Smooth muscle cell (in vitro differentiated cells): ENCODE data around the gene HOXA3. TPM values are rescaled to one million over a fixed set of nuclear protein-coding genes. Genes with fewer than 3 reads are reported as not detected.

Source experiments
- DNase-seq: peaks from one replicate; lab custom pipeline; 2025; ENCODE audit not compliant: unreplicated experiment; lab: John Stamatoyannopoulos, UW
- H2AFZ ChIP-seq: fragments of 200-600 bp; sonication (generic); 2 replicates; pipeline ENCODE4 v1.6.0; 2016; ENCODE audit warnings: antibody characterized with exemption, low read depth, mild to moderate bottlenecking
- H3F3A ChIP-seq: fragments of 200-600 bp; sonication (generic); 2 replicates; pipeline ENCODE4 v1.6.0; 2017; ENCODE audit warnings: antibody characterized with exemption, low read depth
- H3K27ac ChIP-seq: fragments of 200-600 bp; sonication (generic); 2 replicates; pipeline ENCODE4 v1.5.1; 2016; ENCODE audit warnings: low read depth, mild to moderate bottlenecking
- H3K27me3 ChIP-seq: fragments of 200-600 bp; sonication (generic); 2 replicates; pipeline ENCODE4 v1.6.1; 2016; ENCODE audit warnings: low read depth, mild to moderate bottlenecking
- H3K36me3 ChIP-seq: fragments of 200-600 bp; sonication (generic); 2 replicates; pipeline ENCODE4 v1.5.1; 2016; ENCODE audit warnings: low read depth
- H3K4me1 ChIP-seq: fragments of 200-600 bp; sonication (generic); 2 replicates; pipeline ENCODE4 v1.5.1; 2016; ENCODE audit warnings: low read depth
- H3K4me2 ChIP-seq: fragments of 200-600 bp; sonication (generic); 2 replicates; pipeline ENCODE4 v1.6.0; 2016; ENCODE audit warnings: mild to moderate bottlenecking
- H3K4me3 ChIP-seq: fragments of 200-600 bp; sonication (generic); 2 replicates; pipeline ENCODE4 v1.5.1; 2016; ENCODE audit warnings: mild to moderate bottlenecking
- H3K79me2 ChIP-seq: fragments of 200-600 bp; sonication (generic); 2 replicates; pipeline ENCODE4 v1.6.0; 2016; ENCODE audit warnings: low read depth, mild to moderate bottlenecking
- H3K9ac ChIP-seq: fragments of 200-600 bp; sonication (generic); 2 replicates; pipeline ENCODE4 v1.6.0; 2016; ENCODE audit warnings: low read depth
- H3K9me3 ChIP-seq: fragments of 200-600 bp; sonication (generic); replicated peaks from 2 replicates; pipeline ENCODE4 v1.5.1; 2016; ENCODE audit warnings: low read depth
- H4K20me1 ChIP-seq: fragments of 200-600 bp; sonication (generic); 2 replicates; pipeline ENCODE4 v1.6.0; 2016; ENCODE audit warnings: low read depth
- WGBS: methylation state at CpG from one replicate; pipeline ENCODE4 v1.1.7; 2016; ENCODE audit warnings: low lambda C conversion rate; 5-methylcytosine and 5-hydroxymethylcytosine counted together
- microRNA counts: library from miRNA; unstranded; fragments of <30 nt; microRNA quantifications from one replicate; lab custom pipeline; 2016
- microRNA-seq: library from miRNA; unstranded; fragments of <30 nt; microRNA quantifications from one replicate; pipeline ENCODE4, GENCODE V29; 2016; ENCODE audit warnings: borderline number of aligned reads
- polyA plus RNA-seq: library from polyadenylated mRNA; unstranded; fragments of >200 nt; fragmentation: Nextera tagmentation; extraction: Ambion mirVana; gene quantifications from 2 replicates; pipeline ENCODE4 v1.2.1, GENCODE V29; 2016
- small RNA-seq: library from RNA; depleted of rRNA; stranded (forward); fragments of <200 nt; gene quantifications from one replicate; pipeline ENCODE3, GENCODE V24; 2014
- total RNA-seq: library from RNA; depleted of rRNA; stranded (reverse); fragments of >200 nt; gene quantifications from 2 replicates; pipeline ENCODE4 v1.2.3, GENCODE V29; 2014
- TF ChIP-seq, protein P1 (sequence below): fragments of 200-600 bp; sonication (generic); IDR thresholded peaks from 2 replicates; pipeline ENCODE4 v1.5.1; 2017; ENCODE audit warnings: borderline replicate concordance, mild to moderate bottlenecking, antibody characterized with exemption; ENCODE audit not compliant: insufficient read depth, poor library complexity, severe bottlenecking

The HOXA3 gene
- total and polyA plus RNA-seq, 2 experiments from 2014 or later, result 0.13 to 0.31 TPM

DNA sequence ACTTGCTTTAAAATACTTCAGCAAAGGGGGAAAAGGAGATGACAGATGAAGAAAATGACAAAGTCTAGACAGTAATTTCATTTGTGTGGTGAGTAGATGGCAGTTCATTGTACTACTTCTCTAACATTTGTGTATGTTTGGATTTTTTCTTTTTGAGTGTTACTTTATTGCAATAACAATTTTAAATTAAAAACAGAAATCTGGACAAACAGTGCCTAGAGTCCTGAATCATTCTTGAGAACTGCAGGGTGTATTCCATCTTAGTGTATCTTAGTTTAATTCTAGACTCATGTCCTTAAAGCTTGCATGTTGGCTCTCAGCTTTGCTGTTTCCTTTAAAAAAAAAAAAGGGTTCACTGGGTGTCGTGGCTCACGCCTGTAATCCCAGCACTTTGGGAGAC is 87.7 kb downstream of the HOXA3 start:
- H3K4me2 ChIP-seq, result no peak overlapping the region
- H3K9ac ChIP-seq, result no peak overlapping the region
- no peaks in the 10 kb centered on the region for H3K4me1 ChIP-seq
- no peaks in the 10 kb centered on the region for H3F3A ChIP-seq
- H3K9me3 ChIP-seq, result no peaks in the 10 kb centered on the region
- WGBS, result 96% methylated on average over 2 of the region's 2 CpGs
- no peaks in the 10 kb centered on the region for H4K20me1 ChIP-seq
- H2AFZ ChIP-seq, result no peak overlapping the region
- no peak overlapping the region for H3K4me3 ChIP-seq
- H3K27me3 ChIP-seq, result peaks cover 8% of the 10 kb centered on the region
- H3K27ac ChIP-seq, result no peak overlapping the region
- TF ChIP-seq, protein P1, sequence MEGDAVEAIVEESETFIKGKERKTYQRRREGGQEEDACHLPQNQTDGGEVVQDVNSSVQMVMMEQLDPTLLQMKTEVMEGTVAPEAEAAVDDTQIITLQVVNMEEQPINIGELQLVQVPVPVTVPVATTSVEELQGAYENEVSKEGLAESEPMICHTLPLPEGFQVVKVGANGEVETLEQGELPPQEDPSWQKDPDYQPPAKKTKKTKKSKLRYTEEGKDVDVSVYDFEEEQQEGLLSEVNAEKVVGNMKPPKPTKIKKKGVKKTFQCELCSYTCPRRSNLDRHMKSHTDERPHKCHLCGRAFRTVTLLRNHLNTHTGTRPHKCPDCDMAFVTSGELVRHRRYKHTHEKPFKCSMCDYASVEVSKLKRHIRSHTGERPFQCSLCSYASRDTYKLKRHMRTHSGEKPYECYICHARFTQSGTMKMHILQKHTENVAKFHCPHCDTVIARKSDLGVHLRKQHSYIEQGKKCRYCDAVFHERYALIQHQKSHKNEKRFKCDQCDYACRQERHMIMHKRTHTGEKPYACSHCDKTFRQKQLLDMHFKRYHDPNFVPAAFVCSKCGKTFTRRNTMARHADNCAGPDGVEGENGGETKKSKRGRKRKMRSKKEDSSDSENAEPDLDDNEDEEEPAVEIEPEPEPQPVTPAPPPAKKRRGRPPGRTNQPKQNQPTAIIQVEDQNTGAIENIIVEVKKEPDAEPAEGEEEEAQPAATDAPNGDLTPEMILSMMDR, result no peak
- no peaks in the 10 kb centered on the region for H3K36me3 ChIP-seq
- H3K79me2 ChIP-seq, result no peaks in the 10 kb centered on the region
- no peak for DNase-seq

DNA sequence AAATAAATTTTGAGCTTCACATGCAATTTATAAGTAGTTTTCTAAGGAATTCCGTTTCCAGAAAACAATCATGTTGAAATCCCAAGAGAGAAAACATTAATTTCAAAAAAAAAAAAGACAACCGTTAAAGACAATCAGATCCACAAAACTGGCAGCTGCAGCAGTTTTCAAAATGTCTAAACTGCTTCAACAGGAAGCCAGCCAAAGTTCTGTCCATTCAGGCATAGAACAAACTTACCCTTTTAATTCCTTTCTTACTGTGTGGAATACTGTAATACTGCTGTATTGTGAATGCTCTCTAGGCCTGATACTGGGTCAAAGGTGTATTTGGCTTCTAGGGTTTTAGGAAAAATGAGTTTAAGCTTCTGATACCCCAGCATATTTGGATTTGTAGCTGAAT is 88.2 kb downstream of the HOXA3 start:
- Histone ChIP-seq H3K4me2 (no peak overlapping the region), H3K9me3 (no peaks in the 10 kb centered on the region), H3K4me1 (no peaks in the 10 kb centered on the region), H3K36me3 (no peaks in the 10 kb centered on the region), H4K20me1 (no peaks in the 10 kb centered on the region), H3K27ac (no peak overlapping the region), H3K27me3 (peaks cover 13% of the 10 kb centered on the region), H3K4me3 (no peak overlapping the region), H3K79me2 (no peaks in the 10 kb centered on the region), H3K9ac (no peak overlapping the region), H2AFZ (no peak overlapping the region), H3F3A (no peaks in the 10 kb centered on the region)
- WGBS, result 85% methylated on average over 2 of the region's 2 CpGs
- no peak for DNase-seq
- TF ChIP-seq, protein P1, result no peak

GRCh38 chr7:27062946-27063345 is 89.4 kb downstream of the HOXA3 start:
- H3K4me2 ChIP-seq, result no peak overlapping the region
- H3K36me3 ChIP-seq, result no peaks in the 10 kb centered on the region
- H3F3A ChIP-seq, result no peaks in the 10 kb centered on the region
- H3K27me3 ChIP-seq, result peaks cover 14% of the 10 kb centered on the region
- H3K9me3 ChIP-seq, result no peaks in the 10 kb centered on the region
- no peak overlapping the region for H2AFZ ChIP-seq
- 95% methylated on average over 4 of the region's 4 CpGs for WGBS
- no peaks in the 10 kb centered on the region for H3K4me1 ChIP-seq
- no peak overlapping the region for H3K4me3 ChIP-seq
- no peak overlapping the region for H3K9ac ChIP-seq
- TF ChIP-seq, protein P1, result no peak
- H3K79me2 ChIP-seq, result no peaks in the 10 kb centered on the region
- no peak overlapping the region for H3K27ac ChIP-seq
- DNase-seq, result no peak
- no peaks in the 10 kb centered on the region for H4K20me1 ChIP-seq

MicroRNAs within 50 kb of the gene (microRNA counts, 767-probe panel; counts per million panel counts)
- microRNA hsa-miR-196b-5p (lab: Ali Mortazavi, UCI), result 8,928 counts per million, percentile 68 among the panel's probes with 10 or more counts

Small RNAs within 50 kb of the gene (microRNA-seq; reads per million reads assigned to microRNA genes)
- 18,111 reads per million, percentile 96 among the genes with 10 or more reads in this experiment for gene MIR196B

Small RNAs within 50 kb of the gene (small RNA-seq; reads per million reads assigned to genes)
- gene AC004080.5, result not detected
- gene RF01977, result not detected
- not detected for gene RF02140
- gene RF02141, result not detected

Other genes with a start within 250 kb of the HOXA3 start
- gene HOXA1, start 56.6 kb downstream of the HOXA3 start, total RNA-seq, result 0.40 TPM in 1 of 2 replicates, not detected in the other
- not detected in 2 replicates for gene HOXA1, start 56.6 kb downstream of the HOXA3 start, polyA plus RNA-seq
- not detected in 2 replicates for gene HOXA2, start 49.9 kb downstream of the HOXA3 start, total RNA-seq
- gene HOXA2, start 49.9 kb downstream of the HOXA3 start, polyA plus RNA-seq, result not detected in 2 replicates
- gene HOXA4, start 21.8 kb downstream of the HOXA3 start, total RNA-seq, result 1.4 TPM in 1 of 2 replicates, not detected in the other
- gene HOXA4, start 21.8 kb downstream of the HOXA3 start, polyA plus RNA-seq, result 0.22 TPM in 1 of 2 replicates, not detected in the other
- gene HOXA5, start 8.9 kb downstream of the HOXA3 start, total RNA-seq, result 0.67 and 2.1 TPM in 2 replicates
- gene HOXA5, start 8.9 kb downstream of the HOXA3 start, polyA plus RNA-seq, result 0.11 and 0.98 TPM in 2 replicates
- 0.58 TPM in 1 of 2 replicates, not detected in the other for gene HOXA6, start 4.8 kb downstream of the HOXA3 start, total RNA-seq
- 0.56 TPM in 1 of 2 replicates, not detected in the other for gene HOXA6, start 4.8 kb downstream of the HOXA3 start, polyA plus RNA-seq
- 0.72 TPM in 1 of 2 replicates, not detected in the other for gene HOXA7, start 4.1 kb upstream of the HOXA3 start, total RNA-seq
- 1.2 and 1.6 TPM in 2 replicates for gene HOXA7, start 4.1 kb upstream of the HOXA3 start, polyA plus RNA-seq
- 22.9 and 35.8 TPM in 2 replicates for gene HOXA9, start 13.0 kb upstream of the HOXA3 start, total RNA-seq
- gene HOXA9, start 13.0 kb upstream of the HOXA3 start, polyA plus RNA-seq, result 12.6 and 19.2 TPM in 2 replicates
- gene HOXA10, start 21.7 kb upstream of the HOXA3 start, total RNA-seq, result 35.7 and 53.6 TPM in 2 replicates
- 37.6 and 39.4 TPM in 2 replicates for gene HOXA10, start 21.7 kb upstream of the HOXA3 start, polyA plus RNA-seq
- gene HOXA11, start 32.6 kb upstream of the HOXA3 start, total RNA-seq, result 18.2 and 20.3 TPM in 2 replicates
- 25.2 and 27.7 TPM in 2 replicates for gene HOXA11, start 32.6 kb upstream of the HOXA3 start, polyA plus RNA-seq
- gene HOXA13, start 47.5 kb upstream of the HOXA3 start, total RNA-seq, result 14.2 and 21.6 TPM in 2 replicates
- 6.2 and 10.0 TPM in 2 replicates for gene HOXA13, start 47.5 kb upstream of the HOXA3 start, polyA plus RNA-seq
- gene EVX1, start 90.2 kb upstream of the HOXA3 start, total RNA-seq, result 0.18 and 0.36 TPM in 2 replicates
- 2.0 and 2.6 TPM in 2 replicates for gene EVX1, start 90.2 kb upstream of the HOXA3 start, polyA plus RNA-seq